Hepatocyte (in vitro differentiated cells): Measurements from ENCODE around the gene CCN5. TPM values are rescaled to one million over a fixed set of nuclear protein-coding genes. Genes with fewer than 3 reads are reported as not detected.

Source experiments
- DNase-seq: peaks from one replicate; pipeline ENCODE4 v3.0.0-alpha.2; 2016; ENCODE audit warnings: low spot score
- H2AFZ ChIP-seq: fragments of 200-600 bp; sonication (generic); 2 replicates; pipeline ENCODE4 v1.6.0; 2016; ENCODE audit warnings: antibody characterized with exemption, mild to moderate bottlenecking
- H3K27ac ChIP-seq: fragments of 200-600 bp; sonication (generic); 2 replicates; pipeline ENCODE4 v1.5.1; 2016; ENCODE audit warnings: mild to moderate bottlenecking
- H3K27me3 ChIP-seq: fragments of 200-600 bp; sonication (generic); 2 replicates; pipeline ENCODE4 v1.6.1; 2016
- H3K36me3 ChIP-seq: fragments of 200-600 bp; sonication (generic); replicated peaks from 2 replicates; pipeline ENCODE4 v1.5.1; 2016; ENCODE audit warnings: low read depth; ENCODE audit not compliant: insufficient read depth
- H3K4me1 ChIP-seq: fragments of 200-600 bp; sonication (generic); 2 replicates; pipeline ENCODE4 v1.5.1; 2016; ENCODE audit warnings: mild to moderate bottlenecking, moderate library complexity; ENCODE audit not compliant: insufficient read depth
- H3K4me2 ChIP-seq: fragments of 200-600 bp; sonication (generic); 2 replicates; pipeline ENCODE4 v1.6.0; 2016
- H3K4me3 ChIP-seq: fragments of 200-600 bp; sonication (generic); 2 replicates; pipeline ENCODE4 v1.5.1; 2016; ENCODE audit warnings: mild to moderate bottlenecking
- H3K79me2 ChIP-seq: fragments of 200-600 bp; sonication (generic); 2 replicates; pipeline ENCODE4 v1.6.0; 2017; ENCODE audit warnings: mild to moderate bottlenecking
- H3K9me2 ChIP-seq: fragments of 200-600 bp; sonication (generic); replicated peaks from 2 replicates; pipeline ENCODE4 v1.6.0; 2017; ENCODE audit warnings: mild to moderate bottlenecking; ENCODE audit not compliant: insufficient read depth
- H3K9me3 ChIP-seq: fragments of 200-600 bp; sonication (generic); 2 replicates; pipeline ENCODE4 v1.5.1; 2016; ENCODE audit warnings: low read depth, mild to moderate bottlenecking
- H4K20me1 ChIP-seq: fragments of 200-600 bp; sonication (generic); 2 replicates; pipeline ENCODE4 v1.6.0; 2016; ENCODE audit warnings: mild to moderate bottlenecking; ENCODE audit not compliant: insufficient read depth, poor library complexity, severe bottlenecking
- EZH2 ChIP-seq: fragments of 200-600 bp; sonication (generic); IDR thresholded peaks from 2 replicates; pipeline ENCODE4 v1.6.1; 2016; ENCODE audit warnings: antibody characterized with exemption, mild to moderate bottlenecking, borderline replicate concordance
- EZH2phosphoT487 ChIP-seq: fragments of 200-600 bp; sonication (generic); IDR thresholded peaks from one replicate; pipeline ENCODE4 v1.6.1; 2018; ENCODE audit warnings: antibody characterized with exemption, mild to moderate bottlenecking, low read depth, moderate library complexity; ENCODE audit not compliant: unreplicated experiment, severe bottlenecking
- WGBS: methylation state at CpG from one replicate; pipeline ENCODE4 v1.1.6; 2016; ENCODE audit warnings: low lambda C conversion rate; ENCODE audit errors: missing lambda C conversion rate; 5-methylcytosine and 5-hydroxymethylcytosine counted together
- polyA plus RNA-seq: library from polyadenylated mRNA; unstranded; fragments of >200 nt; fragmentation: Nextera tagmentation; extraction: Ambion mirVana; gene quantifications from 2 replicates; pipeline ENCODE4 v1.2.1, GENCODE V29; 2016
- total RNA-seq: library from RNA; depleted of rRNA; stranded (reverse); fragments of >200 nt; gene quantifications from 2 replicates; pipeline ENCODE4 v1.2.3, GENCODE V29; 2014
- TF ChIP-seq, protein P1 (sequence below): fragments of 200-600 bp; sonication (generic); IDR thresholded peaks from 2 replicates; pipeline ENCODE4 v1.5.1; 2016; ENCODE audit warnings: antibody characterized with exemption, mild to moderate bottlenecking; ENCODE audit not compliant: poor library complexity

Gene CCN5
- total and polyA plus RNA-seq, 2 experiments from 2014 or later, result 0.53 to 0.82 TPM

DNA sequence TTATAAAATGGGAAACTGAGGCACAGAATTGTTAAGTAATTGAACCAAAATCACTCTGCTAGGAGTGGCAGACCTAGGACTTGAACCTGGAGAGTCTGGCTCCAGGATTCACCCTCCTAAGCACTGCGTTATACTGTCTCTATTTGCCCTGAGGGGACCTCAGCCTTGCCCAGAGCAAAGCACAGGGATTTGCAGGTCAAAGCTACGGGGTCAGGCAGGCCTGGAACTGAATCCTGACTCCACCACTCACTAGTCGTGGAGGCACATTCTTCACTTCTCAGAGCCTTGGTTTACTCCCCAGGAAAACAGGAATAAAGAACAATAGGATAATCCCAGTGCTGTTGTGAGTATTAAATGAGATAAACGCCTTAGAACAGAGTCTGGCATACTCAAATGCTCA is 49.9 kb downstream of the CCN5 start:
- Histone ChIP-seq H3K9me2 (no peaks in the 10 kb centered on the region), H3K27ac (no peak overlapping the region), H3K27me3 (no peaks in the 10 kb centered on the region), H4K20me1 (no peaks in the 10 kb centered on the region), H3K79me2 (no peaks in the 10 kb centered on the region), H3K4me1 (no peaks in the 10 kb centered on the region), H3K4me2 (no peak overlapping the region), H3K9me3 (no peaks in the 10 kb centered on the region), H2AFZ (no peak overlapping the region), H3K4me3 (no peak overlapping the region), H3K36me3 (no peaks in the 10 kb centered on the region)
- 35% methylated on average over 4 of the region's 4 CpGs for WGBS
- no peak for DNase-seq
- TF ChIP-seq EZH2 (no peak), EZH2phosphoT487 (no peak)
- TF ChIP-seq, protein P1, sequence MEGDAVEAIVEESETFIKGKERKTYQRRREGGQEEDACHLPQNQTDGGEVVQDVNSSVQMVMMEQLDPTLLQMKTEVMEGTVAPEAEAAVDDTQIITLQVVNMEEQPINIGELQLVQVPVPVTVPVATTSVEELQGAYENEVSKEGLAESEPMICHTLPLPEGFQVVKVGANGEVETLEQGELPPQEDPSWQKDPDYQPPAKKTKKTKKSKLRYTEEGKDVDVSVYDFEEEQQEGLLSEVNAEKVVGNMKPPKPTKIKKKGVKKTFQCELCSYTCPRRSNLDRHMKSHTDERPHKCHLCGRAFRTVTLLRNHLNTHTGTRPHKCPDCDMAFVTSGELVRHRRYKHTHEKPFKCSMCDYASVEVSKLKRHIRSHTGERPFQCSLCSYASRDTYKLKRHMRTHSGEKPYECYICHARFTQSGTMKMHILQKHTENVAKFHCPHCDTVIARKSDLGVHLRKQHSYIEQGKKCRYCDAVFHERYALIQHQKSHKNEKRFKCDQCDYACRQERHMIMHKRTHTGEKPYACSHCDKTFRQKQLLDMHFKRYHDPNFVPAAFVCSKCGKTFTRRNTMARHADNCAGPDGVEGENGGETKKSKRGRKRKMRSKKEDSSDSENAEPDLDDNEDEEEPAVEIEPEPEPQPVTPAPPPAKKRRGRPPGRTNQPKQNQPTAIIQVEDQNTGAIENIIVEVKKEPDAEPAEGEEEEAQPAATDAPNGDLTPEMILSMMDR, result no peak

DNA sequence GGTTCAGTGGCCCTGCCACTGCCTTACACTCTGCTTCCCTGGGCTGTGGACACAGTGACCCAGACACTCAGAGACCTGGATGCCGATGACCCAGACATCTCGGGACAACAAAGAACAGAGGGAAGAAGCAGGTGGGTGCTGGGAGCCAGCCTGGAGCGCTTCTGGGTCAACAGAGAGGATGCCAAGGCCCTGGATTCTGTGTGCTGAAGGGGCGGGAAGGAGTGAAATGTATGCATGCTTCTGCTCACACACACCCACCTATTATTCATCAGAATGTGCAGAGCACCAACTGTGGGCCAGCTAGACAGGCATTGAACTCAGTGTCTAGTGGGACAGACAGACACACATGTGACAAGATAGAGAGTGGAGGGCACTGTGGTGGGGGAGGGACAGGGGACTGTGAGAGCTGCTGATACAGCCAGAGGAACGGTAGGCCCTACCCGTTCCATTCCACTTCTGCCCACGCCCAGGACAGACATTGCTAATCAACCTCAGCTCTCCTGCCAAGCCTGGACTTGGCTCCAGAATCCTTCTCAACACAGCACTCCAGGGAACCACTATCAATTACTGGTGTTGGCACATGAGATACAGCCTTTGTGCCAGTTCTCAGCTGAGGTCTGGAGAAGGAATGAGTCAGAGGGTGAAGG is 50.7 kb downstream of the CCN5 start:
- WGBS, result 68% methylated on average over 7 of the region's 7 CpGs
- H3K79me2 ChIP-seq, result no peaks in the 10 kb centered on the region
- no peaks in the 10 kb centered on the region for H3K36me3 ChIP-seq
- H3K4me1 ChIP-seq, result no peaks in the 10 kb centered on the region
- H3K4me3 ChIP-seq, result no peak overlapping the region
- no peak overlapping the region for H3K27ac ChIP-seq
- DNase-seq, result no peak
- no peaks in the 10 kb centered on the region for H3K27me3 ChIP-seq
- H3K9me2 ChIP-seq, result no peaks in the 10 kb centered on the region
- H4K20me1 ChIP-seq, result no peaks in the 10 kb centered on the region
- no peak overlapping the region for H2AFZ ChIP-seq
- TF ChIP-seq, protein P1, result no peak
- TF ChIP-seq EZH2 (no peak), EZH2phosphoT487 (no peak)
- H3K4me2 ChIP-seq, result no peak overlapping the region
- no peaks in the 10 kb centered on the region for H3K9me3 ChIP-seq

DNA sequence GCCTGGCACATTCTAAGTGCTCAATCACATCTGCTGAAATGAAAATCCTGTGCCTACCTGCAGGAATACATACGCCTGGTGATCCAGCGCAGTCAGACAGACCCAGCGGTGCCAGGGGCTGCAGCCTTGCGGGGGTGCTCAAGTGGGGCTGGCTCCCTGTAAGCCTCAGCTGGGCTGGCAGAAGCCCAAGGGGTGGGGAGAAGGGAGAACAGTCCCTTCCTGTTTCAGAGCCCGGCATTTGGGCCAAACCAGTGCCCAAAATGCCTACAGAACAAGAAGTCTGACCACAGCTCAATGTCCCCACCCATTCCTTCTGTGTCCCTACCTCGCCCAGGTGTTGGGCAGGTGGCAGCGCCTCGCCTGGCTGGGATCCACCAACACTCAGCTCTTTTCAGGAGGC is 53.1 kb downstream of the CCN5 start:
- no peaks in the 10 kb centered on the region for H3K9me2 ChIP-seq
- no peak overlapping the region for H2AFZ ChIP-seq
- H3K79me2 ChIP-seq, result no peaks in the 10 kb centered on the region
- no peaks in the 10 kb centered on the region for H3K36me3 ChIP-seq
- H3K4me2 ChIP-seq, result no peak overlapping the region
- H3K27me3 ChIP-seq, result no peaks in the 10 kb centered on the region
- DNase-seq, result no peak
- no peaks in the 10 kb centered on the region for H4K20me1 ChIP-seq
- 95% methylated on average over 8 of the region's 8 CpGs for WGBS
- TF ChIP-seq, protein P1, result no peak
- TF ChIP-seq EZH2phosphoT487 (no peak), EZH2 (no peak)
- no peak overlapping the region for H3K27ac ChIP-seq
- H3K4me3 ChIP-seq, result no peak overlapping the region
- H3K9me3 ChIP-seq, result no peaks in the 10 kb centered on the region
- no peaks in the 10 kb centered on the region for H3K4me1 ChIP-seq
